GM06990 (cell line): ENCODE results near the gene FANCC.
"Not testable (repeated sequence)": the region's sequence is repeated elsewhere in the genome, so short reads cannot be mapped to it uniquely, and the experiment has no call there.

Source experiments
- DNase-seq: peaks from one replicate; pipeline ENCODE4 v3.0.0-alpha.2; 2011; ENCODE audit not compliant: insufficient read length; ENCODE audit errors: extremely low read depth
- H3K27me3 ChIP-seq: replicated peaks from 2 replicates; pipeline ENCODE4 v1.6.0; 2011; ENCODE audit warnings: low read length; ENCODE audit not compliant: control insufficient read depth, insufficient read depth
- H3K36me3 ChIP-seq: 2 replicates; pipeline ENCODE4 v1.5.1; 2011; ENCODE audit warnings: low read length; ENCODE audit not compliant: control insufficient read depth, insufficient read depth
- H3K4me3 ChIP-seq: replicated peaks from 2 replicates; pipeline ENCODE4 v1.5.1; 2011; ENCODE audit warnings: low read depth, mild to moderate bottlenecking, control low read depth, low read length
- CTCF ChIP-seq: IDR thresholded peaks from 2 replicates; pipeline ENCODE4 v1.5.1; 2011; ENCODE audit warnings: low read length, control low read depth, mild to moderate bottlenecking, inconsistent platforms; ENCODE audit not compliant: insufficient read depth, poor library complexity, severe bottlenecking

Gene FANCC

GRCh38 chr9:95305770-95306492 lies 11.6 kb downstream of the FANCC start:
- TF ChIP-seq CTCF, result no peak
- no peaks in the 10 kb centered on the region for H3K27me3 ChIP-seq
- H3K4me3 ChIP-seq, result no peak overlapping the region
- no peaks in the 10 kb centered on the region for H3K36me3 ChIP-seq
- DNase-seq, result no peak

- TF ChIP-seq CTCF, result no peak
- Histone ChIP-seq H3K4me3 (no peak overlapping the region), H3K36me3 (no peaks in the 10 kb centered on the region), H3K27me3 (no peaks in the 10 kb centered on the region)
- no peak for DNase-seq
Measured at GRCh38 chr9:95302479-95302878, 15.0 kb downstream of the FANCC start.

- DNase-seq, result no peak
- Histone ChIP-seq H3K27me3 (no peaks in the 10 kb centered on the region), H3K4me3 (no peak overlapping the region), H3K36me3 (no peaks in the 10 kb centered on the region)
- no peak for TF ChIP-seq CTCF
Measured at GRCh38 chr9:95297760-95298159, 19.7 kb downstream of the FANCC start.

GRCh38 chr9:95297316-95297715 lies 20.2 kb downstream of the FANCC start:
- TF ChIP-seq CTCF, result no peak
- Histone ChIP-seq H3K36me3 (no peaks in the 10 kb centered on the region), H3K4me3 (no peak overlapping the region), H3K27me3 (no peaks in the 10 kb centered on the region)
- no peak for DNase-seq

- Histone ChIP-seq H3K4me3 (no peak overlapping the region), H3K36me3 (no peaks in the 10 kb centered on the region), H3K27me3 (no peaks in the 10 kb centered on the region)
- TF ChIP-seq CTCF, result no peak
- DNase-seq, result no peak
Measured at GRCh38 chr9:95296761-95297160, 20.7 kb downstream of the FANCC start.

- not testable (repeated sequence) for H3K27me3 ChIP-seq, H3K4me3 ChIP-seq, H3K36me3 ChIP-seq, DNase-seq
Measured at GRCh38 chr9:95293296-95293695, 24.2 kb downstream of the FANCC start.
